ENCODE data around the gene NHLRC4. TPM values are rescaled to one million over a fixed set of nuclear protein-coding genes. Genes with fewer than 3 reads are reported as not detected.

Gene NHLRC4
- total RNA-seq, 1 experiment from 2014 or later = 0.06 TPM

- DNase-seq (ENCODE audit: low spot score) = no peak
Measured at GRCh38 chr16:553601-554296, 13.1 kb upstream of the NHLRC4 start.

- no peak for DNase-seq (ENCODE audit: low spot score)
Measured at GRCh38 chr16:554297-554621, 12.5 kb upstream of the NHLRC4 start.

GRCh38 chr16:554640-555365, 12.0 kb upstream of the NHLRC4 start:
- DNase-seq (ENCODE audit: low spot score) = no peak

GRCh38 chr16:555528-556473, 11.0 kb upstream of the NHLRC4 start:
- DNase-seq (ENCODE audit: low spot score) = no peak

GRCh38 chr16:556474-557173, 10.2 kb upstream of the NHLRC4 start:
- DNase-seq (ENCODE audit: low spot score) = no peak

GRCh38 chr16:557463-558297, 9.1 kb upstream of the NHLRC4 start:
- no peak for DNase-seq (ENCODE audit: low spot score)

GRCh38 chr16:558298-559020, 8.3 kb upstream of the NHLRC4 start:
- no peak for DNase-seq (ENCODE audit: low spot score)

GRCh38 chr16:559021-559380, 7.8 kb upstream of the NHLRC4 start:
- no peak for DNase-seq (ENCODE audit: low spot score)

GRCh38 chr16:559411-560203, 7.2 kb upstream of the NHLRC4 start:
- DNase-seq (ENCODE audit: low spot score) = no peak

- DNase-seq (ENCODE audit: low spot score) = no peak
Measured at GRCh38 chr16:560204-560700, 6.6 kb upstream of the NHLRC4 start, which contains the start of gene PRR35. Gene PRR35 (plus strand): TSS chr16:560394. CDS start chr16:563295, 2,901 bp downstream.

- no peak for DNase-seq (ENCODE audit: low spot score)
Measured at GRCh38 chr16:560701-561412, 5.9 kb upstream of the NHLRC4 start.

- DNase-seq (ENCODE audit: low spot score) = no peak
Measured at GRCh38 chr16:561413-561794, 5.4 kb upstream of the NHLRC4 start.

- DNase-seq (ENCODE audit: low spot score) = no peak
Measured at GRCh38 chr16:561957-562938, 4.6 kb upstream of the NHLRC4 start.

GRCh38 chr16:563072-563644, 3.6 kb upstream of the NHLRC4 start:
- no peak for DNase-seq (ENCODE audit: low spot score)

GRCh38 chr16:564690-565418, 2.0 kb upstream of the NHLRC4 start:
- DNase-seq (ENCODE audit: low spot score) = no peak

All from H4 (cell line).